ENCODE data around the gene GTF2A1. TPM values are rescaled to one million over a fixed set of nuclear protein-coding genes. Genes with fewer than 3 reads are reported as not detected.

GTF2A1 gene
- polyA plus RNA-seq, 1 of the 3 experiments (the other 2 are of a cell fraction) = 7.6 TPM

DNA sequence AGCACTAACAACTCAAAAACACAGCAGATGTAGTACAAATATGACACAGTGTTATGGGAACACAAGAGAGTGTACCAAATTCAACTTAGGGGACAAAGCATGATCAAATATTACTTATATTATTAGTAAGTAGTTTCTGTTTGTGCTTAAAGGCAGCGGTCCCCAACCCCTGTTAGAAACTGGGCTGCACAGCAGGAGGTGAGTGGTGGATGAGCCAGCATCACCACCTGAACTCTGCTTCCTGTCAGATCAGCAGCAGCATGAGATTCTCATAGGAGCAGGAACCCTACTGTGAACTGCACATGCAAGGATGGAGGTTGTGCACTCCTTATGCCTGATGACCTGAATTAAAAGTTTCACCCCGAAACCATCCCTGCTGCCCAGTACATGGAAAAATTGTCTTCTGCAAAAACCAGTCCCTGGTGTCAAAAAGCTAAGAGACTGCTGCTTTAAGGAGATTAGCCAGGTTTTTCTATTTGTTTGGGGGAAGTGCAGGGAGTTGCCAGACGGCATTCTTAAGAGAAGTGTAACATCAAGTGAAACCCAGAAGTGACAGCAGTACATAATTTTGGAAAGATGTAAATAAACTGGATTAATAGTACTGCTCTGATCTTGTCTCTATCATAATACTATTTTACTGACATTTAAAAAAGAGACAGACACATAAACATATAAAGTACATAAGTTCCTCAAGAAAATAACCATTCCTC is 26.7 kb downstream of the GTF2A1 start:
- Histone ChIP-seq H3K4me2 (no peak overlapping the region), H3K4me3 (ENCODE audit: low read depth in 2 of 2, low read length in 1 of 2) (no peak overlapping the region), H2AFZ (ENCODE audit: low read depth) (no peak overlapping the region), H3F3A (replicated peaks; ENCODE audit: insufficient read depth) (peaks cover 7% of the 10 kb centered on the region), H3K4me1 (ENCODE audit: control insufficient read depth in 1 of 2, insufficient read depth in 2 of 2, low read depth in 1 of 2, low read length in 1 of 2) (no peaks in the 10 kb centered on the region), H3K27me3 (ENCODE audit: insufficient read depth) (no peaks in the 10 kb centered on the region), H3K36me3 (replicated peaks in 1 of 2; ENCODE audit: control insufficient read depth in 1 of 2, insufficient read depth in 2 of 2, low read length in 1 of 2) (peaks cover 67 to 69% of the 10 kb centered on the region in 2 experiments), H3K79me2 (ENCODE audit: insufficient read depth) (peaks cover 14% of the 10 kb centered on the region; the same call in 1 of the 2 replicates), H4K20me1 (ENCODE audit: insufficient read depth) (no peaks in the 10 kb centered on the region), H3K9me3 (no peaks in the 10 kb centered on the region), H3K9ac (no peak overlapping the region), H3K27ac (ENCODE audit: low read depth in 2 of 2, low read length in 1 of 2) (no peak overlapping the region), H3K9me2 (no peaks in the 10 kb centered on the region)
- ChIA-PET CTCF (interaction anchor here (0.6 to 1.1 kb wide), 2 partner anchors 10 to 23 kb away, joined by 3 read pairs; no protein-coding TSS in a partner anchor), POLR2A (no interaction called here)
- DNase-seq = no peak
- 93% methylated on average over 3 of the region's 3 CpGs for WGBS (ENCODE audit: low lambda C conversion rate)
- TF ChIP-seq RCOR1 (IDR thresholded peaks at IDR 0.05; ENCODE audit: low read length) (no peak), NRF1 (IDR thresholded peaks at IDR 0.05; ENCODE audit: low read depth, low read length) (no peak), FOXJ3 (CRISPR knock-in tag; IDR thresholded peaks at IDR 0.05) (no peak), ELF1 (IDR thresholded peaks at IDR 0.05) (no peak), GABPA (IDR thresholded peaks at IDR 0.05; ENCODE audit: low read depth) (no peak), POLR2AphosphoS5 (IDR thresholded peaks at IDR 0.05; ENCODE audit: low read depth, low read length) (no peak)
- TF ChIP-seq, protein P1, sequence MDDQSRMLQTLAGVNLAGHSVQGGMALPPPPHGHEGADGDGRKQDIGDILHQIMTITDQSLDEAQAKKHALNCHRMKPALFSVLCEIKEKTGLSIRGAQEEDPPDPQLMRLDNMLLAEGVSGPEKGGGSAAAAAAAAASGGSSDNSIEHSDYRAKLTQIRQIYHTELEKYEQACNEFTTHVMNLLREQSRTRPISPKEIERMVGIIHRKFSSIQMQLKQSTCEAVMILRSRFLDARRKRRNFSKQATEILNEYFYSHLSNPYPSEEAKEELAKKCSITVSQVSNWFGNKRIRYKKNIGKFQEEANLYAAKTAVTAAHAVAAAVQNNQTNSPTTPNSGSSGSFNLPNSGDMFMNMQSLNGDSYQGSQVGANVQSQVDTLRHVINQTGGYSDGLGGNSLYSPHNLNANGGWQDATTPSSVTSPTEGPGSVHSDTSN (IDR thresholded peaks at IDR 0.05) = no peak

DNA sequence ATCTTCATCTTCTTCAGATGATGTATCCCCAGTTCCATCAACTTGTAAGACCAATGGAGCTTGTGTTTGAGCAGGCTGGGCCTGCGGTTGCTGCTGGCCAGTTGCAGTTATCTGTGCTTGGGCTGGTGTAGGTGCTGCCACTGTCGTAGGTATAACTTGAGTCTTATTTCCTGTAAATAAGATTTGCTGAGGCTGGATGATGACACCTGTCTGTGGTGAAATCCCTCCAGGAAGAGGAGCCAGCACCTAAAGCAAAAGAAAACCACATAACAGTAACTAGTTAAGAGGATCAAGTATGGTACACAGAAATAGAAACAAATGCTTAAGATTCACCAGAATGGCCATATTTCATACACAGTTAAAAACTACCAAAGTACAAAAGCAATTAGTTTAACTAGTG is 28.2 kb downstream of the GTF2A1 start:
- Histone ChIP-seq H3K4me1 (ENCODE audit: control insufficient read depth in 1 of 2, insufficient read depth in 2 of 2, low read depth in 1 of 2, low read length in 1 of 2) (no peaks in the 10 kb centered on the region), H3K9me3 (no peaks in the 10 kb centered on the region), H3F3A (replicated peaks; ENCODE audit: insufficient read depth) (peaks cover 7% of the 10 kb centered on the region), H4K20me1 (ENCODE audit: insufficient read depth) (no peaks in the 10 kb centered on the region), H3K36me3 (replicated peaks in 1 of 2; ENCODE audit: control insufficient read depth in 1 of 2, insufficient read depth in 2 of 2, low read length in 1 of 2) (peaks cover 63 to 68% of the 10 kb centered on the region in 2 experiments), H3K4me3 (ENCODE audit: low read depth in 2 of 2, low read length in 1 of 2) (no peak overlapping the region), H3K79me2 (ENCODE audit: insufficient read depth) (peaks cover 12% of the 10 kb centered on the region), H3K4me2 (no peak overlapping the region), H3K27me3 (ENCODE audit: insufficient read depth) (no peaks in the 10 kb centered on the region), H3K9me2 (no peaks in the 10 kb centered on the region), H2AFZ (ENCODE audit: low read depth) (no peak overlapping the region), H3K9ac (no peak overlapping the region), H3K27ac (ENCODE audit: low read depth in 2 of 2, low read length in 1 of 2) (no peak overlapping the region)
- ChIA-PET POLR2A (no interaction called here), CTCF (interaction anchor here (0.6 to 1.7 kb wide), 4 partner anchors 9 to 77 kb away, joined by 3 to 6 read pairs (median 3); no protein-coding TSS in a partner anchor)
- DNase-seq = no peak
- 95% methylated on average over 2 of the region's 2 CpGs for WGBS (ENCODE audit: low lambda C conversion rate)
- no peak for TF ChIP-seq GATA2 (CRISPR knock-in tag; IDR thresholded peaks at IDR 0.05)
- TF ChIP-seq TAF1 (IDR thresholded peaks at IDR 0.05; ENCODE audit: borderline replicate concordance, low read depth, low read length) = no peak
- no peak for TF ChIP-seq FOXM1 (IDR thresholded peaks at IDR 0.05; ENCODE audit: low read depth)
- TF ChIP-seq FOSL2 (IDR thresholded peaks at IDR 0.05; ENCODE audit: borderline replicate concordance, low read depth) = no peak
- no peak for TF ChIP-seq SIN3A (IDR thresholded peaks at IDR 0.05; ENCODE audit: borderline replicate concordance, low read depth, low read length)
- no peak for TF ChIP-seq FOXJ3 (CRISPR knock-in tag; IDR thresholded peaks at IDR 0.05)
- TF ChIP-seq, protein P2, sequence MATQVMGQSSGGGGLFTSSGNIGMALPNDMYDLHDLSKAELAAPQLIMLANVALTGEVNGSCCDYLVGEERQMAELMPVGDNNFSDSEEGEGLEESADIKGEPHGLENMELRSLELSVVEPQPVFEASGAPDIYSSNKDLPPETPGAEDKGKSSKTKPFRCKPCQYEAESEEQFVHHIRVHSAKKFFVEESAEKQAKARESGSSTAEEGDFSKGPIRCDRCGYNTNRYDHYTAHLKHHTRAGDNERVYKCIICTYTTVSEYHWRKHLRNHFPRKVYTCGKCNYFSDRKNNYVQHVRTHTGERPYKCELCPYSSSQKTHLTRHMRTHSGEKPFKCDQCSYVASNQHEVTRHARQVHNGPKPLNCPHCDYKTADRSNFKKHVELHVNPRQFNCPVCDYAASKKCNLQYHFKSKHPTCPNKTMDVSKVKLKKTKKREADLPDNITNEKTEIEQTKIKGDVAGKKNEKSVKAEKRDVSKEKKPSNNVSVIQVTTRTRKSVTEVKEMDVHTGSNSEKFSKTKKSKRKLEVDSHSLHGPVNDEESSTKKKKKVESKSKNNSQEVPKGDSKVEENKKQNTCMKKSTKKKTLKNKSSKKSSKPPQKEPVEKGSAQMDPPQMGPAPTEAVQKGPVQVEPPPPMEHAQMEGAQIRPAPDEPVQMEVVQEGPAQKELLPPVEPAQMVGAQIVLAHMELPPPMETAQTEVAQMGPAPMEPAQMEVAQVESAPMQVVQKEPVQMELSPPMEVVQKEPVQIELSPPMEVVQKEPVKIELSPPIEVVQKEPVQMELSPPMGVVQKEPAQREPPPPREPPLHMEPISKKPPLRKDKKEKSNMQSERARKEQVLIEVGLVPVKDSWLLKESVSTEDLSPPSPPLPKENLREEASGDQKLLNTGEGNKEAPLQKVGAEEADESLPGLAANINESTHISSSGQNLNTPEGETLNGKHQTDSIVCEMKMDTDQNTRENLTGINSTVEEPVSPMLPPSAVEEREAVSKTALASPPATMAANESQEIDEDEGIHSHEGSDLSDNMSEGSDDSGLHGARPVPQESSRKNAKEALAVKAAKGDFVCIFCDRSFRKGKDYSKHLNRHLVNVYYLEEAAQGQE (IDR thresholded peaks at IDR 0.05; ENCODE audit: low read depth, low read length) = no peak
- no peak for TF ChIP-seq EP300 (IDR thresholded peaks at IDR 0.05; ENCODE audit: borderline replicate concordance in 1 of 2, low read depth in 1 of 2, low read length in 1 of 2)
- no peak for TF ChIP-seq JUND (IDR thresholded peaks at IDR 0.05)
- no peak for TF ChIP-seq TEAD4 (IDR thresholded peaks at IDR 0.05; ENCODE audit: borderline replicate concordance, insufficient read depth)
- TF ChIP-seq, protein P3, sequence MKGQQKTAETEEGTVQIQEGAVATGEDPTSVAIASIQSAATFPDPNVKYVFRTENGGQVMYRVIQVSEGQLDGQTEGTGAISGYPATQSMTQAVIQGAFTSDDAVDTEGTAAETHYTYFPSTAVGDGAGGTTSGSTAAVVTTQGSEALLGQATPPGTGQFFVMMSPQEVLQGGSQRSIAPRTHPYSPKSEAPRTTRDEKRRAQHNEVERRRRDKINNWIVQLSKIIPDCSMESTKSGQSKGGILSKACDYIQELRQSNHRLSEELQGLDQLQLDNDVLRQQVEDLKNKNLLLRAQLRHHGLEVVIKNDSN (IDR thresholded peaks at IDR 0.05; ENCODE audit: borderline replicate concordance, low read depth) = no peak
- TF ChIP-seq CHD2 (IDR thresholded peaks at IDR 0.05; ENCODE audit: low read length, partially characterized antibody) = no peak
- TF ChIP-seq YY1 (IDR thresholded peaks at IDR 0.05; ENCODE audit: low read depth) = no peak

All from SK-N-SH (cell line).